ENCODE results near the gene DXO.
"Not testable (repeated sequence)": the region's sequence is repeated elsewhere in the genome, so short reads cannot be mapped to it uniquely, and the experiment has no call there.

DXO gene

DNA sequence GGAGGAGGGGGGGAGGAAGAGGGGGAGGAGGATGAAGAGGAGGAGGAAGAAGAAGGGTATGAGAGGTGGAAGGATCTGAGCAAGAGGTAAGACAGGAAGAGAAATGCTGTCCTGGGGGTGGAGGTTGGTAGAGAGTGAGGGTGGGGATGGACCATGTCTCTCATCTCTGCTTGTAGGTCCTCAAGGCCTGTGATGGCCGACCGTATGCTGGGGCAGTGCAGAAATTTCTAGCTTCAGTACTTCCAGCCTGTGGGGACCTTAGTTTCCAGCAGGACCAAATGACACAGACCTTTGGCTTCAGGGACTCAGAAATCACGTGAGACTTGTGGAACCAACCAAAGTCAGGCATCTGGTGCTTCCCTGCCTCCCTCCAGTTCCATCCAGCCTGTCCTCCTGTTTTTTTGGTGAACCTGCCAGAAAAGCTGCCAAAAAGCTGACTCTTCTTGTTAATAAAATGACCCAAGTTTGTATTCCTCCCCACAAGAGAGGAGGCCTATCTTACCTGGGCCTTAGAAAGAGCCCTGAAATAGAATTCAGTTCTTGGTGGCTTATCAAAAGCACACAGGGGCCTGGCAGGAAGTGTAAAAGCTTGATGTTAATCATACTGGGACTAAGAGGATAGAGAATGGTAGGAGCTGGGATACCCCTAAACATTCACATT is 7.4 kb upstream of the DXO start:
- H3K36me3 ChIP-seq (ENCODE audit: low read length), result no peaks in the 10 kb centered on the region

DNA sequence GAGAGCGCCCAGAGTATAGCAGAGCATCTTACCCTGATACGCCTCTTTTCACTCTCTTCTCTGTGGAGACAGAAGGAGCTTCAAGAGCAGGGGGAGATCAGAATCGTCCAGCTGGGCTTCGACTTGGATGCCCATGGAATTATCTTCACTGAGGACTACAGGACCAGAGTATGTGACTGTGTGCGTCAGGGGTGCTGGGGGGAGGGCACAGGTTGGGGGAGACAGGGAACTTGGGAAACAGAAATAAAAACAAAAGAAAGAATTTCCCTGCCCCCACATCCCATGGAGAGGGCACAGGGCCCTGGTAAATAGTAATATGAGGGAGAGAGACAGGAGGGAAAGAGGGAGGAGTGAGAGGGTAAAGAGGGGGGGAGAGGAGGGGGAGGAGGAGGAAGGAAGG is 6.9 kb upstream of the DXO start:
- H3K79me2 ChIP-seq (ENCODE audit: insufficient read depth, low read length), result no peaks in the 10 kb centered on the region
- no peak overlapping the region for H3K9ac ChIP-seq (ENCODE audit: low read length)
- H4K20me1 ChIP-seq (ENCODE audit: low read depth, low read length), result no peaks in the 10 kb centered on the region
- no peak overlapping the region for H3K4me3 ChIP-seq (ENCODE audit: insufficient read depth, low read length, poor library complexity, severe bottlenecking)
- no peaks in the 10 kb centered on the region for H3K9me2 ChIP-seq (replicated peaks; ENCODE audit: insufficient read depth, low read length)
- H2AFZ ChIP-seq (ENCODE audit: low read depth, low read length, severe bottlenecking), result no peak overlapping the region
- H3K9me3 ChIP-seq (ENCODE audit: insufficient read depth, low read length), result no peaks in the 10 kb centered on the region
- TF ChIP-seq, protein P1, sequence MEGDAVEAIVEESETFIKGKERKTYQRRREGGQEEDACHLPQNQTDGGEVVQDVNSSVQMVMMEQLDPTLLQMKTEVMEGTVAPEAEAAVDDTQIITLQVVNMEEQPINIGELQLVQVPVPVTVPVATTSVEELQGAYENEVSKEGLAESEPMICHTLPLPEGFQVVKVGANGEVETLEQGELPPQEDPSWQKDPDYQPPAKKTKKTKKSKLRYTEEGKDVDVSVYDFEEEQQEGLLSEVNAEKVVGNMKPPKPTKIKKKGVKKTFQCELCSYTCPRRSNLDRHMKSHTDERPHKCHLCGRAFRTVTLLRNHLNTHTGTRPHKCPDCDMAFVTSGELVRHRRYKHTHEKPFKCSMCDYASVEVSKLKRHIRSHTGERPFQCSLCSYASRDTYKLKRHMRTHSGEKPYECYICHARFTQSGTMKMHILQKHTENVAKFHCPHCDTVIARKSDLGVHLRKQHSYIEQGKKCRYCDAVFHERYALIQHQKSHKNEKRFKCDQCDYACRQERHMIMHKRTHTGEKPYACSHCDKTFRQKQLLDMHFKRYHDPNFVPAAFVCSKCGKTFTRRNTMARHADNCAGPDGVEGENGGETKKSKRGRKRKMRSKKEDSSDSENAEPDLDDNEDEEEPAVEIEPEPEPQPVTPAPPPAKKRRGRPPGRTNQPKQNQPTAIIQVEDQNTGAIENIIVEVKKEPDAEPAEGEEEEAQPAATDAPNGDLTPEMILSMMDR (IDR thresholded peaks at IDR 0.05; ENCODE audit: insufficient read depth, low read length, poor library complexity, severe bottlenecking), result no peak
- TF ChIP-seq EZH2phosphoT487 (conservative IDR thresholded peaks at IDR 0.05; ENCODE audit: low read length), result no peak
- no peak overlapping the region for H3K27ac ChIP-seq (ENCODE audit: low read depth, low read length)
- no peaks in the 10 kb centered on the region for H3K27me3 ChIP-seq (ENCODE audit: low read length)
- peaks cover 8% of the 10 kb centered on the region; the same call in 1 of the 2 replicates for H3F3A ChIP-seq (ENCODE audit: insufficient read depth)
- H3K36me3 ChIP-seq (ENCODE audit: low read length), result no peaks in the 10 kb centered on the region
- H3K4me2 ChIP-seq (ENCODE audit: low read depth, low read length, poor library complexity, severe bottlenecking), result no peak overlapping the region

More for the DNA sequence above, 7.4 kb upstream of the DXO start:
- Histone ChIP-seq H3K9me3 (ENCODE audit: insufficient read depth, low read length) (no peaks in the 10 kb centered on the region), H4K20me1 (ENCODE audit: low read depth, low read length) (no peaks in the 10 kb centered on the region), H3F3A (ENCODE audit: insufficient read depth) (peaks cover 5% of the 10 kb centered on the region; the same call in 1 of the 2 replicates), H3K4me3 (ENCODE audit: insufficient read depth, low read length, poor library complexity, severe bottlenecking) (no peak overlapping the region), H3K4me2 (ENCODE audit: low read depth, low read length, poor library complexity, severe bottlenecking) (no peak overlapping the region), H3K9ac (ENCODE audit: low read length) (no peak overlapping the region), H3K9me2 (replicated peaks; ENCODE audit: insufficient read depth, low read length) (no peaks in the 10 kb centered on the region), H2AFZ (ENCODE audit: low read depth, low read length, severe bottlenecking) (no peak overlapping the region), H3K79me2 (ENCODE audit: insufficient read depth, low read length) (no peaks in the 10 kb centered on the region), H3K27me3 (ENCODE audit: low read length) (no peaks in the 10 kb centered on the region), H3K27ac (ENCODE audit: low read depth, low read length) (no peak overlapping the region)
- no peak for TF ChIP-seq EZH2phosphoT487 (conservative IDR thresholded peaks at IDR 0.05; ENCODE audit: low read length)
- TF ChIP-seq, protein P1 (IDR thresholded peaks at IDR 0.05; ENCODE audit: insufficient read depth, low read length, poor library complexity, severe bottlenecking), result no peak

DNA sequence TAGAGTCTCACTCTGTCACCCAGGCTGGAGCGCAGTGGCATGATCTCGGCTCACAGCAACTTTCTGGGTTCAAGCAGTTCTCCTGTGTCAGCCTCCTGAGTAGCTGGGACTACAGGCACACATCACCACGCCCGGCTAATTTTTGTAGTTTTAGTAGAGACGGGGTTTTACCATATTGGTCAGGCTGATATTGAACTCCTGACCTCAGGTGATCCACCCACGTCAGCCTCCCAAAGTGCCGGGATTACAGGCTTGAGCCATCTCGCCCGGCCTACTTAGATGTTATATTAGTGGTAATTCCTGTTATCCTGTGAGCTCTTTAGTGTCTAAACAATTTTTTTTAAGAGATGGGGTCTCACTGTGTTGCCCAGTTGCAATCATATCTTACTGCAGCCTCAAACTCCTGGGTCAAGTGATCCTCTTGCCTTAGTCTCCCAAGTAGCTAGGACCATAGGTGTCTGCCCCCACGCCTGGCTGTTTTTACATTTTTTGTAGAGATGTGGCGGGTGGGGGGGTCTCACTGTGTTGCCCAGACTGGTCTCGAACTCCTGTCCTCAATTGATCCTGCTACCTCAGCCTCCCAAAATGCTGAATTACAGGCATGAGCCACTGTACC is 6.0 kb upstream of the DXO start:
- H3K36me3 ChIP-seq (ENCODE audit: low read length), result no peaks in the 10 kb centered on the region
- no peak overlapping the region for H3K27ac ChIP-seq (ENCODE audit: low read depth, low read length)
- TF ChIP-seq, protein P1 (IDR thresholded peaks at IDR 0.05; ENCODE audit: insufficient read depth, low read length, poor library complexity, severe bottlenecking), result no peak
- TF ChIP-seq EZH2phosphoT487 (conservative IDR thresholded peaks at IDR 0.05; ENCODE audit: low read length), result no peak
- no peak overlapping the region for H3K4me2 ChIP-seq (ENCODE audit: low read depth, low read length, poor library complexity, severe bottlenecking)
- H3K4me3 ChIP-seq (ENCODE audit: insufficient read depth, low read length, poor library complexity, severe bottlenecking), result no peak overlapping the region
- H3K9me3 ChIP-seq (ENCODE audit: insufficient read depth, low read length), result no peaks in the 10 kb centered on the region
- peaks cover 2% of the 10 kb centered on the region for H3K79me2 ChIP-seq (ENCODE audit: insufficient read depth, low read length)
- H4K20me1 ChIP-seq (ENCODE audit: low read depth, low read length), result no peaks in the 10 kb centered on the region
- H3K27me3 ChIP-seq (ENCODE audit: low read length), result no peaks in the 10 kb centered on the region
- no peaks in the 10 kb centered on the region for H3K9me2 ChIP-seq (replicated peaks; ENCODE audit: insufficient read depth, low read length)
- H2AFZ ChIP-seq (ENCODE audit: low read depth, low read length, severe bottlenecking), result no peak overlapping the region
- H3K9ac ChIP-seq (ENCODE audit: low read length), result no peak overlapping the region
- H3F3A ChIP-seq (ENCODE audit: insufficient read depth), result peaks cover 16% of the 10 kb centered on the region; the same call in 1 of the 2 replicates

DNA sequence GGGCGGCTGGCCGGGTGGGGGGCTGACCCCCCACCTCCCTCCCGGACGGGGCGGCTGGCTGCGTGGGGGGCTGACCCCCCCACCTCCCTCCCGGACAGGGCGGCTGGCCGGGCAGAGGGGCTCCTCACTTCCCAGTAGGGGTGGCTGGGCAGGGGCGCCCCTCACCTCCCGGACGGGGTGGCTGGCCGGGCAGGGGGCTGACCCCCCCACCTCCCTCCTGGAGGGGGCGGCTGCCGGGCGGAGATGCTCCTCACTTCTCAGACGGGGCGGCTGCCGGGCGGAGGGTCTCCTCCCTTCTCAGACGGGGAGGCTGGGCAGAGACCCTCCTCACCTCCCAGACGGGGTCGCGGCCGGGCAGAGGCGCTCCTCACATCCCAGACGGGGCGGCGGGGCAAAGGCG is 4.1 kb upstream of the DXO start:
- H3K4me3 ChIP-seq (ENCODE audit: insufficient read depth, low read length, poor library complexity, severe bottlenecking); H3K27me3 ChIP-seq (ENCODE audit: low read length); H3K9ac ChIP-seq (ENCODE audit: low read length); H4K20me1 ChIP-seq (ENCODE audit: low read depth, low read length); H3K27ac ChIP-seq (ENCODE audit: low read depth, low read length); H3K4me2 ChIP-seq (ENCODE audit: low read depth, low read length, poor library complexity, severe bottlenecking); H2AFZ ChIP-seq (ENCODE audit: low read depth, low read length, severe bottlenecking); H3K9me2 ChIP-seq (replicated peaks; ENCODE audit: insufficient read depth, low read length); H3K9me3 ChIP-seq (ENCODE audit: insufficient read depth, low read length); H3K36me3 ChIP-seq (ENCODE audit: low read length): not testable (repeated sequence)
- Histone ChIP-seq H3K79me2 (ENCODE audit: insufficient read depth, low read length) (peaks cover 14% of the 10 kb centered on the region), H3F3A (ENCODE audit: insufficient read depth) (peaks cover 20% of the 10 kb centered on the region)

All from SU-DHL-6 (cell line).